ENCODE data around the gene SVBP.

SVBP gene

DNA sequence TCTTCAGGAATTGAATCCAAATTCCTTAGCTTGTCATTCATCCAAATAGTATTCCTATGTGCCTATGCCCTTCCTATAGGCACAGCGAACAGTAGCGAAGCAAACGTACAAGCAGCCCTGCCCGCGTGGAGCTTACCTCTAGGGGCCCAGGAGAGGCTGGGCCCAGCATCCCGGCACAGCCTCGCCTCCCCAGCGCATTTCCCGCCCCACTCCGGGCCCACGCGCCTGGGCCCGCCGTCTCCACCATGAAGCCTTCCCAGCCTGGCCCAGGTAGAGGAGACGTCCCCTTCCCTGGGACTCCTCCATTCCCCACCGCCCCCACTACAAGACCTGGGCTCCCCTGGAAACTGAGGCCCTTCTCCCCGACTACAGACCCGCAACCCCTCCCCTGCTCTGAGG, 32.7 kb downstream of the SVBP start:
- TF ChIP-seq, protein P1, sequence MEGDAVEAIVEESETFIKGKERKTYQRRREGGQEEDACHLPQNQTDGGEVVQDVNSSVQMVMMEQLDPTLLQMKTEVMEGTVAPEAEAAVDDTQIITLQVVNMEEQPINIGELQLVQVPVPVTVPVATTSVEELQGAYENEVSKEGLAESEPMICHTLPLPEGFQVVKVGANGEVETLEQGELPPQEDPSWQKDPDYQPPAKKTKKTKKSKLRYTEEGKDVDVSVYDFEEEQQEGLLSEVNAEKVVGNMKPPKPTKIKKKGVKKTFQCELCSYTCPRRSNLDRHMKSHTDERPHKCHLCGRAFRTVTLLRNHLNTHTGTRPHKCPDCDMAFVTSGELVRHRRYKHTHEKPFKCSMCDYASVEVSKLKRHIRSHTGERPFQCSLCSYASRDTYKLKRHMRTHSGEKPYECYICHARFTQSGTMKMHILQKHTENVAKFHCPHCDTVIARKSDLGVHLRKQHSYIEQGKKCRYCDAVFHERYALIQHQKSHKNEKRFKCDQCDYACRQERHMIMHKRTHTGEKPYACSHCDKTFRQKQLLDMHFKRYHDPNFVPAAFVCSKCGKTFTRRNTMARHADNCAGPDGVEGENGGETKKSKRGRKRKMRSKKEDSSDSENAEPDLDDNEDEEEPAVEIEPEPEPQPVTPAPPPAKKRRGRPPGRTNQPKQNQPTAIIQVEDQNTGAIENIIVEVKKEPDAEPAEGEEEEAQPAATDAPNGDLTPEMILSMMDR (IDR thresholded peaks at IDR 0.05; ENCODE audit: insufficient read depth, low read length, missing control alignments) = no peak

DNA sequence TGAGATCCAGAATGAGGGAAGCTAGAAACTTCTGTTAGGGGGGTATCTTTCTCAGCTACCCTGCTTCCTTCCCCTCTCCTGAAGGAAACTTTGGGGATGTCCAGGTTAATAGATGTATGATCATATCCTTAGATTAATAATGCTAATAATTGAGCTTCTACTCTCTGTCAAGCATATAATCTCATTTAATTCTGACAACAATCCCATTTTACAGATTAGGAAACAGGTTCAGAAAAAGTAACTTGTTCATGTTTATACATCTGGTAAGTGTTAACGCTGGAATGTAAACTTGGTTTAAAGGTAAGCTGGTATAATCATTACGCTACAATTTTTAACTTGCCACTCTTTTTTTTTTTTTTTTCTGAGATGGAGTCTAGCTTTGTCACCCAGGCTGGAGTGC, 34.1 kb downstream of the SVBP start:
- TF ChIP-seq, protein P1 (IDR thresholded peaks at IDR 0.05; ENCODE audit: insufficient read depth, low read length, missing control alignments) = no peak
- DNase-seq (ENCODE audit: low read depth, low spot score) = no peak
- ChIA-PET CTCF (interaction anchor here (0.6 to 3.4 kb wide), 5 partner anchors 9 to 950 kb away, joined by 3 to 18 read pairs (median 4); no protein-coding TSS in a partner anchor), POLR2A (no interaction called here)
- no peak overlapping the region for H3K4me3 ChIP-seq (ENCODE audit: low read depth, low read length)

More for the DNA sequence above, 32.7 kb downstream of the SVBP start:
- POLR2A ChIA-PET = interaction anchor here (1.9 kb wide), 1 partner anchor 17 kb away, joined by 9 read pairs; the partner anchor contains the start of genes C1orf50 and P3H1
- CTCF ChIA-PET = interaction anchor here (3.4 kb wide), 1 partner anchor 288 kb away, joined by 18 read pairs; no protein-coding TSS in a partner anchor
- DNase-seq (ENCODE audit: low read depth, low spot score) = no peak
- peak overlapping the region; percentile 44; the same call in 1 of the 2 replicates for H3K4me3 ChIP-seq (ENCODE audit: low read depth, low read length)

DNA sequence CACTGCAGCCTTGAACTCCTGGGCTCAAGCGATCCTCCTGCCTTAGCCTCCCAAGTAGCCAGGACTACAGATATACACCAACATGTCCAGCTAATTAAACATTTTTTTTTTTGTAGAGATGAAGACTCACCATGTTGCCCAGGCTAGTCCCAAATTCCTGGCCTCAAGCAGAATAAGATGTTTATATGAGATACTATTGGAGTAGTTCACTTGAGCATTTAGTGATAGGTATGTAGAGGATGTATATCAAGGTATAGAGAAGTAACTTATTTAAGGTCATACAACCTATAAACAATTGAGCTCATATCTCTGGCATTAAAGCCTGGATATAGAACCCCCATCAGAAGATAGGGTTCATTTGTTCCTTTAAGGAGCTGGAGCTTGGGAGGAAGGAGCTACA, 37.0 kb downstream of the SVBP start:
- CTCF ChIA-PET = interaction anchor here (1.1 to 6.9 kb wide), 7 partner anchors 13 to 292 kb away, joined by 3 to 128 read pairs (median 6); partner anchors contain the start of genes C1orf50, P3H1 and ZNF691
- DNase-seq (ENCODE audit: low read depth, low spot score) = no peak
- H3K4me3 ChIP-seq (ENCODE audit: low read depth, low read length) = no peak overlapping the region
- TF ChIP-seq, protein P1 (IDR thresholded peaks at IDR 0.05; ENCODE audit: insufficient read depth, low read length, missing control alignments) = no peak
- POLR2A ChIA-PET = no interaction called here

DNA sequence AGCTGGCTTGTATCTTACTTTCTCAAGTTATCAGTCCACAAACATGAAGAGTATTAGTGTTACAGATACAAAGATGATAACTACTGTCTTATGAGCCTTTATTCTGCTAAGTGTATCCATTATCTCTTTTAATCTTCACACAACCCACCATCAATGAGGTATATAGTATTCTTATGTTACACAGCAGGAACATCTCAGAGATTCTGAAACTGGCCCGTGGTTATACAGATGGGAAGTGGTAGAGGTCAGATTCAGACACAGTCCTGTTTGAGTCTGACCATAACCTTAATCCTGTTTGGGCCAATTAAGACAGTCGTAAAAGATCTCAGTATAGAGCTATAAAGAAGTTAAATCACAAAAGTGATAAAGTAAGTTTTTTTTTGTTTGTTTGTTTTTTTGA, 37.5 kb downstream of the SVBP start:
- ChIA-PET CTCF (interaction anchor here (1.1 to 6.9 kb wide), 8 partner anchors 12 to 293 kb away, joined by 3 to 128 read pairs (median 16); partner anchors contain the start of genes C1orf50 and P3H1), POLR2A (no interaction called here)
- DNase-seq (ENCODE audit: low read depth, low spot score) = no peak
- TF ChIP-seq, protein P1 (IDR thresholded peaks at IDR 0.05; ENCODE audit: insufficient read depth, low read length, missing control alignments) = no peak
- H3K4me3 ChIP-seq (ENCODE audit: low read depth, low read length) = no peak overlapping the region

DNA sequence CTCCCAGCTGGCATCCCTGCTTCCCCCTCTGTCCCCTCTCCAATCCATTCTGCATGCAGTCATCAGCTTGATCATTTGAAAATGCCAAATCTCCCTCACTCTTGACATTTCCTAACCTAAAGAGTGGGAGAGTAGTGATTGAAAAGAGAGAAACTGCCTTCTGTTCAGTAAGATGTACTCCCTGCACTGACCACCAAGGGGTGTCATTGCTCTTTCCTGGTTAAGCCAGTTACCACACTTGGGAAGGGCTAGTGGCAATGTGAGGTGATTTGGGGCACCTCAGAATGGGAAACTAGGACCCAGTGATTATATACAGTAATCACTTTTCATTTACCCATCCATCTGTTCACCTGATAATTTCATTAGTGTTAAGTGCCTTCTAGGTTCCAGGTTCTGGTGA, 39.3 kb downstream of the SVBP start:
- TF ChIP-seq, protein P1 (IDR thresholded peaks at IDR 0.05; ENCODE audit: insufficient read depth, low read length, missing control alignments) = peak; percentile 68
- ChIA-PET POLR2A (interaction anchor here (1.4 kb wide), 1 partner anchor 11 kb away, joined by 4 read pairs; the partner anchor contains the start of genes C1orf50 and P3H1), CTCF (interaction anchor here (0.6 to 6.9 kb wide), 28 partner anchors 10 to 373 kb away, joined by 3 to 128 read pairs (median 4); partner anchors contain the start of genes C1orf50, P3H1 and ZNF691)
- H3K4me3 ChIP-seq (ENCODE audit: low read depth, low read length) = no peak overlapping the region
- DNase-seq (ENCODE audit: low read depth, low spot score) = no peak

DNA sequence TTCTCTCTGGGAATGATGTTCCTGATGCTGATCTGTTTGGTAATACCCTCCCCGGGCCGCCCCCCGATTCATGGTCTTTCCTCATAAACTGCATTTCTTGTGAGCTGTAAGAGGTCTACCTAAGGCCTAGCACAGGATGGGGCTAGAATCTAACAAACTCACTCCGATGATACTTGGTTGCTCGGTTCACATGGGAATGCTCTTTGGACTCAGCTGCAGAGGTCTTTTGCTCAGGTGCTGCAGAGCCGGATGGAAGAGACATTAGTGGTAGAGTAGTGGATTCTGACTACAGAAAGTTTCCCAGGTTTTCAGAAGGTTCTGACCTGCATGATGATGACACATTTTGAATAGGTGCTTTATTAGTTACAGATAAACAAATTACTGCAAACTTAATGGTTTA, 40.7 kb downstream of the SVBP start:
- ChIA-PET POLR2A (no interaction called here), CTCF (interaction anchor here (1.4 to 6.9 kb wide), 9 partner anchors 9 to 302 kb away, joined by 4 to 128 read pairs (median 12); partner anchors contain the start of genes C1orf50, P3H1 and ZNF691)
- no peak for DNase-seq (ENCODE audit: low read depth, low spot score)
- TF ChIP-seq, protein P1 (IDR thresholded peaks at IDR 0.05; ENCODE audit: insufficient read depth, low read length, missing control alignments) = no peak
- H3K4me3 ChIP-seq (ENCODE audit: low read depth, low read length) = no peak overlapping the region
